Liver (tissue), 3 donors: Measurements from ENCODE around the gene TIMP1.

ENCODE experiments used
- ATF3 ChIP-seq: IDR thresholded peaks from 2 replicates; pipeline ENCODE4 v1.6.1; 2016; ENCODE audit warnings: antibody characterized with exemption
- CTCF ChIP-seq: fragments of 150-350 bp; IDR thresholded peaks from 2 replicates; pipeline ENCODE4 v1.5.1; 2017; ENCODE audit warnings: improper control_type of control experiment, low read depth, low read length; ENCODE audit not compliant: missing input control
- EGR1 ChIP-seq, 2 donors: IDR thresholded peaks; 2 replicates each; pipeline ENCODE4 v1.6.1; 2016 to 2018; ENCODE audit warnings: antibody characterized with exemption in 2 of 2, low read depth in 2 of 2
- GABPA ChIP-seq, 2 donors: IDR thresholded peaks in 1 of 2; conservative IDR thresholded peaks in 1 of 2; 2 replicates each; pipeline ENCODE4 v1.6.1; 2016; ENCODE audit warnings: antibody characterized with exemption in 2 of 2, mild to moderate bottlenecking in 1 of 2, moderate library complexity in 1 of 2
- JUND ChIP-seq, 2 donors: IDR thresholded peaks; 2 replicates each; pipeline ENCODE4 v1.6.1; 2016; ENCODE audit warnings: antibody characterized with exemption in 2 of 2
- MAX ChIP-seq: IDR thresholded peaks from 2 replicates; pipeline ENCODE4 v1.6.1; 2016; ENCODE audit warnings: antibody characterized with exemption
- RAD21 ChIP-seq, 2 donors: IDR thresholded peaks; 2 replicates each; pipeline ENCODE4 v1.6.1; 2016; ENCODE audit warnings: antibody characterized with exemption in 2 of 2, mild to moderate bottlenecking in 2 of 2
- REST ChIP-seq: IDR thresholded peaks from 2 replicates; pipeline ENCODE4 v1.6.1; 2016; ENCODE audit warnings: antibody characterized with exemption, mild to moderate bottlenecking
- SP1 ChIP-seq: IDR thresholded peaks from 2 replicates; pipeline ENCODE4 v1.6.1; 2018; ENCODE audit warnings: antibody characterized with exemption, mild to moderate bottlenecking
- TAF1 ChIP-seq: conservative IDR thresholded peaks from 2 replicates; pipeline ENCODE4 v1.6.1; 2016; ENCODE audit warnings: antibody characterized with exemption, mild to moderate bottlenecking
- ZBTB33 ChIP-seq: IDR thresholded peaks from 2 replicates; pipeline ENCODE4 v1.6.1; 2016; ENCODE audit warnings: antibody characterized with exemption
- donor health status: healthy.
- donor health status: healthy.

GRCh38 chrX:47623540-47624027 lies 41.3 kb downstream of the TIMP1 start:
- TF ChIP-seq JUND (IDR thresholded peaks at IDR 0.05) (no peak), GABPA (IDR thresholded peaks at IDR 0.05 in 1 of 2, conservative IDR thresholded peaks at IDR 0.05 in 1 of 2) (no peak), TAF1 (no peak), RAD21 (IDR thresholded peaks at IDR 0.05) (no peak), CTCF (no peak), ZBTB33 (no peak), ATF3 (no peak), EGR1 (IDR thresholded peaks at IDR 0.05; ENCODE audit: low read depth in 2 of 2) (no peak), MAX (no peak), REST (no peak), SP1 (no peak)
